ENCODE results near the gene CDKN2B.

DNA sequence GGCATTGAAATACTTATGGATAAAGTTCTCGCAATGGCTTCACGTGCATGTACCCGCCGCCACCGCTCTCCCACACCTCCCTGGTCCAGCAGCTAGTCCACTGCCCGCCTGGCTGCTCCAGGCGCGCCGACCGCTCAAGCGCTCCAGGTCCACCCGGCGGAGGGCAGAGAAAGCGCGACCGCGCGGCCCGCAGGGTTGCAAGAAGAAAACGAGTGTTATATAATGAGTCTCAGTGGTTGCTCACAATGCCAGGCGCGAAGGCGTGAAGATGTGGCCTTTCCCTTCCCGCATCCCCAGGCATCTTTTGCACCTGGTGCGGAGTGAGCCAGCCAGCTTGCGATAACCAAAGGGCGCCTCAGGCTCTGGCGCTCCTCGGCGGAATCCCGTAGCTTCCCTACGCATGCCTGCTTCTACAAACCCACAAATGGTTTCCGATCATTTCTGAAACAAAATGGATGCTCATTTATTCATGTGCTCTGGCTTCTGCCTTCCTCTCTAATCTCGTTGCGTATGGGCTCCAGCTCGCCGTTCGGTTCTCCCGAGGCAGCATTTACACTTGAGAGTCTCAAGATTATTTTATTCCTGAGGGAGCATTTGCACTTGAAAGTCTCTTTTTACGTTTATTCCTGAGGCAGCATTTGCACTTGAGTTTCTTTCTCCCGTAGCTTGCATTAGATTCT is 40.6 kb downstream of the CDKN2B start:
- TF ChIP-seq, protein P1, sequence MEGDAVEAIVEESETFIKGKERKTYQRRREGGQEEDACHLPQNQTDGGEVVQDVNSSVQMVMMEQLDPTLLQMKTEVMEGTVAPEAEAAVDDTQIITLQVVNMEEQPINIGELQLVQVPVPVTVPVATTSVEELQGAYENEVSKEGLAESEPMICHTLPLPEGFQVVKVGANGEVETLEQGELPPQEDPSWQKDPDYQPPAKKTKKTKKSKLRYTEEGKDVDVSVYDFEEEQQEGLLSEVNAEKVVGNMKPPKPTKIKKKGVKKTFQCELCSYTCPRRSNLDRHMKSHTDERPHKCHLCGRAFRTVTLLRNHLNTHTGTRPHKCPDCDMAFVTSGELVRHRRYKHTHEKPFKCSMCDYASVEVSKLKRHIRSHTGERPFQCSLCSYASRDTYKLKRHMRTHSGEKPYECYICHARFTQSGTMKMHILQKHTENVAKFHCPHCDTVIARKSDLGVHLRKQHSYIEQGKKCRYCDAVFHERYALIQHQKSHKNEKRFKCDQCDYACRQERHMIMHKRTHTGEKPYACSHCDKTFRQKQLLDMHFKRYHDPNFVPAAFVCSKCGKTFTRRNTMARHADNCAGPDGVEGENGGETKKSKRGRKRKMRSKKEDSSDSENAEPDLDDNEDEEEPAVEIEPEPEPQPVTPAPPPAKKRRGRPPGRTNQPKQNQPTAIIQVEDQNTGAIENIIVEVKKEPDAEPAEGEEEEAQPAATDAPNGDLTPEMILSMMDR (IDR thresholded peaks at IDR 0.05 in 8 of 11, conservative IDR thresholded peaks at IDR 0.05 in 3 of 11) = no peak
- no peak for TF ChIP-seq POLR2A (IDR thresholded peaks at IDR 0.05)
